ENCODE data around the gene AMD1.
A peak's percentile ranks its signal among the peaks of the same experiment; 100 is the strongest.

Gene AMD1

DNA sequence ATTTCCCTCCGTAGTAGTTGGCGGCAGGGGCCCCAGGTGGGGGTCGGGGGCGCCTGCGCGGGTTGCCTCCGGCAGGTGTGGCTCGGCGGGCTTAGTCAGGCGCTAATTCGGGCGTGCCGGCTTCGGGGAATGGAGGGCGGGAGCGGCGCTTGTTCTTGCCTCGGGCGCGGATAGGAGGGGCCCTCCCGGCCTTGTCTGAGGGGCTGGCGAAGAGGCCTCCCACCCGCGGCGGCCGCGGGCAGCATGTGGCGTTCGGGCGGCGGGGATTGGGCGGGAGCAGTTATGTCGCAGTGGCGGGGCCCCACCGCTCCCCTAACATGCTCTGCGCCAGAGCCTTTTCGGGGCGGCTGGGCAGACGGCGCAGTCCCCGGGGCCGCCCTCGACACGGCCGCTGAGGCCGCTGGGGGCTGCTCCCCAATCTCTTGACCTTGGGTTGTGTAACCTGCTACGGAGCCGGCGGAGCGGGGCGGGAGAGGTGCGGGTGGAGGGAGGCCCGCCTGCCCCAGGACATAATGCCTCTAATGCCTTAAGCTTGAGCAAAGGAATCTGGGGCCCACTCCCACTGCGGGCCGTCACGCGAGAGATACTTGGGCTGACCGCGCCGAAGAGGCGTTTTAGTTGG lies 1.1 kb downstream of the AMD1 start:
- TF ChIP-seq CTCF (conservative IDR thresholded peaks at IDR 0.05; ENCODE audit: low read length) (no peak), EZH2phosphoT487 (IDR thresholded peaks at IDR 0.05; ENCODE audit: borderline replicate concordance) (no peak)

GRCh38 chr6:110876170-110876773 lies 1.7 kb downstream of the AMD1 start:
- Histone ChIP-seq H3K4me1 (ENCODE audit: insufficient read depth, low read length, poor library complexity, severe bottlenecking) (peaks cover 41% of the 10 kb centered on the region), H3F3A (ENCODE audit: low read depth) (no peaks in the 10 kb centered on the region), H3K9me2 (replicated peaks; ENCODE audit: low read depth, low read length) (no peaks in the 10 kb centered on the region), H3K27me3 (ENCODE audit: insufficient read depth, low read length, poor library complexity, severe bottlenecking) (peaks cover 13% of the 10 kb centered on the region), H3K36me3 (ENCODE audit: insufficient read depth, low read length) (no peaks in the 10 kb centered on the region), H2AFZ (ENCODE audit: low read length) (no peak overlapping the region), H3K9me3 (ENCODE audit: insufficient read depth, low read depth, low read length) (no peaks in the 10 kb centered on the region), H3K4me2 (ENCODE audit: low read depth, low read length, poor library complexity, severe bottlenecking) (peak overlapping the region; percentile 94), H3K4me3 (ENCODE audit: low read length, poor library complexity, severe bottlenecking) (peak overlapping the region; percentile 83), H4K20me1 (ENCODE audit: insufficient read depth, low read length, poor library complexity, severe bottlenecking) (peaks cover 66% of the 10 kb centered on the region), H3K79me2 (ENCODE audit: insufficient read depth, low read length) (peaks cover 87% of the 10 kb centered on the region), H3K9ac (ENCODE audit: low read depth, low read length, poor library complexity, severe bottlenecking) (peak overlapping the region; percentile 99)
- TF ChIP-seq CTCF (conservative IDR thresholded peaks at IDR 0.05; ENCODE audit: low read length): no peak
- no peak for TF ChIP-seq EZH2phosphoT487 (IDR thresholded peaks at IDR 0.05; ENCODE audit: borderline replicate concordance)

More for the DNA sequence above, 1.1 kb downstream of the AMD1 start:
- H2AFZ ChIP-seq (ENCODE audit: low read length): no peak overlapping the region
- peaks cover 81% of the 10 kb centered on the region for H3K79me2 ChIP-seq (ENCODE audit: insufficient read depth, low read length)
- H3K36me3 ChIP-seq (ENCODE audit: insufficient read depth, low read length): no peaks in the 10 kb centered on the region
- H3K4me1 ChIP-seq (ENCODE audit: insufficient read depth, low read length, poor library complexity, severe bottlenecking): peaks cover 38% of the 10 kb centered on the region
- H4K20me1 ChIP-seq (ENCODE audit: insufficient read depth, low read length, poor library complexity, severe bottlenecking): peaks cover 60% of the 10 kb centered on the region
- peak overlapping the region; percentile 83 for H3K4me3 ChIP-seq (ENCODE audit: low read length, poor library complexity, severe bottlenecking)
- H3K4me2 ChIP-seq (ENCODE audit: low read depth, low read length, poor library complexity, severe bottlenecking): peak overlapping the region; percentile 94
- peaks cover 13% of the 10 kb centered on the region for H3K27me3 ChIP-seq (ENCODE audit: insufficient read depth, low read length, poor library complexity, severe bottlenecking)
- H3K9ac ChIP-seq (ENCODE audit: low read depth, low read length, poor library complexity, severe bottlenecking): peak overlapping the region; percentile 99
- no peaks in the 10 kb centered on the region for H3K9me3 ChIP-seq (ENCODE audit: insufficient read depth, low read depth, low read length)
- no peaks in the 10 kb centered on the region for H3K9me2 ChIP-seq (replicated peaks; ENCODE audit: low read depth, low read length)
- no peaks in the 10 kb centered on the region for H3F3A ChIP-seq (ENCODE audit: low read depth)

DNA sequence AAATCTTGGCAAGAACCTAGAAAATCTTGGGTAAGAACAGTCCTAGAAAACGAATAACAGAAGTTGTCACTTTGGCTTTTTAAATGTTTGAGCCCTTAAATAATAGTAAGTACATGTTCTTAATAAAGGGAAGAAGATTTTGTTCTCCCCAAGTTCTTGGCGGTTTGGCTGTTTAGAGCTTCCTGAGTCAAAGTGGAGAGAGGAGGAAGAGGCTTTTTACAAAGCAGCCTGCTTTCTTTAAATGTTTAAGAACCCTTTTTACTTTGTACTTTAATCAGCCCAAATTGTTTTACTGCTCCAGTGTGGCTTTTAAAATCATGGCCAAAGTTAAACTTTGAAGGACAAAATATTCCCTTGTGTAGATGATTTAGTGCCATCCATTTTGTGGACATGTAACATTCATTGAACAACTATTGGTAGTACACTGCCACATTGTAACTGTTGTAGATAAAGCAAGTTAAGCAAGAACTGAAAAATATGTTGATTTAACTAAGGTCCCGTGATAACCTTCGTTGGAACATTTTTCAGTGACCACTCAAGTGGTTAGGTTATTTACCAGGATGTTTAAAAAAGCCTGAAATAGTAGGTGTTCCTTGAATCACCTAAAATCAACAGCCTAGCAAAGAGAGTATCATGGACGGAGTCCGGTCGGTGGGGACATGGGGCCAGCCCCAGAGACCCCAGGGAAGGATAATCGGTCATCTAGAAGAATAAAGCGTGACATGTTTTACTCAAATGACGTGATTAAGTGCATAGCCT lies 2.4 kb downstream of the AMD1 start:
- no peaks in the 10 kb centered on the region for H3K9me2 ChIP-seq (replicated peaks; ENCODE audit: low read depth, low read length)
- H3K79me2 ChIP-seq (ENCODE audit: insufficient read depth, low read length): peaks cover 94% of the 10 kb centered on the region
- no peaks in the 10 kb centered on the region for H3K9me3 ChIP-seq (ENCODE audit: insufficient read depth, low read depth, low read length)
- no peak overlapping the region for H2AFZ ChIP-seq (ENCODE audit: low read length)
- H3K4me2 ChIP-seq (ENCODE audit: low read depth, low read length, poor library complexity, severe bottlenecking): peak overlapping the region; percentile 94
- no peaks in the 10 kb centered on the region for H3K36me3 ChIP-seq (ENCODE audit: insufficient read depth, low read length)
- H3K4me3 ChIP-seq (ENCODE audit: low read length, poor library complexity, severe bottlenecking): peak overlapping the region; percentile 83
- TF ChIP-seq EZH2phosphoT487 (IDR thresholded peaks at IDR 0.05; ENCODE audit: borderline replicate concordance) (no peak), CTCF (conservative IDR thresholded peaks at IDR 0.05; ENCODE audit: low read length) (no peak)
- peaks cover 73% of the 10 kb centered on the region for H4K20me1 ChIP-seq (ENCODE audit: insufficient read depth, low read length, poor library complexity, severe bottlenecking)
- H3F3A ChIP-seq (ENCODE audit: low read depth): 0 out of 2 replicates have a peak, but pooled peaks cover 3% of the 10 kb centered on the region
- peaks cover 44% of the 10 kb centered on the region for H3K4me1 ChIP-seq (ENCODE audit: insufficient read depth, low read length, poor library complexity, severe bottlenecking)
- peak overlapping the region; percentile 99 for H3K9ac ChIP-seq (ENCODE audit: low read depth, low read length, poor library complexity, severe bottlenecking)
- H3K27me3 ChIP-seq (ENCODE audit: insufficient read depth, low read length, poor library complexity, severe bottlenecking): peaks cover 13% of the 10 kb centered on the region

All from Loucy (cell line).